WTC11 (cell line): ENCODE data around the gene SUPT5H. TPM values are rescaled to one million over a fixed set of nuclear protein-coding genes. Genes with fewer than 3 reads are reported as not detected.

Source experiments
- ATAC-seq: fragments of 200-7000 bp; cut with Tn5 transposase; 2 replicates; pipeline ENCODE4 v1.10.0; 2021; ENCODE audit warnings: mild to moderate bottlenecking, moderate library complexity
- CTCF ChIA-PET: fragments of 300-600 bp; sonication (Branson Sonifier 250); formaldehyde crosslinking; loops from one replicate; lab custom pipeline; 2021; ENCODE audit warnings: antibody characterized with exemption; lab: Charles Lee
- POLR2A ChIA-PET: fragments of 350-600 bp; sonication (Branson Sonifier 250); formaldehyde crosslinking; loops from one replicate; lab custom pipeline; 2021; ENCODE audit warnings: antibody characterized with exemption; lab: Charles Lee
- DNase-seq: peaks from one replicate; pipeline ENCODE4 v3.0.0; 2021; ENCODE audit warnings: low spot score
- H3K27ac Mint-ChIP-seq: 2 replicates; pipeline ENCODE4 v1.8.0; 2021; ENCODE audit warnings: mixed read lengths
- H3K27me3 Mint-ChIP-seq: 2 replicates; pipeline ENCODE4 v1.8.0; 2021; ENCODE audit warnings: low read depth, mild to moderate bottlenecking, moderate library complexity, mixed read lengths
- H3K36me3 Mint-ChIP-seq: 2 replicates; pipeline ENCODE4 v1.8.0; 2021; ENCODE audit warnings: mixed read lengths
- H3K4me1 Mint-ChIP-seq: 2 replicates; pipeline ENCODE4 v1.8.0; 2022; ENCODE audit warnings: mixed read lengths
- H3K4me3 Mint-ChIP-seq: 2 replicates; pipeline ENCODE4 v1.8.0; 2021; ENCODE audit warnings: mild to moderate bottlenecking, moderate library complexity, mixed read lengths
- H3K9me3 Mint-ChIP-seq: 2 replicates; pipeline ENCODE4 v1.8.0; 2021; ENCODE audit warnings: mixed read lengths
- CREB1 ChIP-seq: sonication (generic); formaldehyde crosslinking; IDR thresholded peaks from 2 replicates; pipeline ENCODE4 v1.8.0; 2023; ENCODE audit warnings: mild to moderate bottlenecking, missing genetic modification reagents
- CTCF ChIP-seq: fragments of 200-600 bp; IDR thresholded peaks from 2 replicates; pipeline ENCODE4 v1.8.0; 2022; ENCODE audit warnings: antibody characterized with exemption
- ETV6 ChIP-seq: sonication (generic); formaldehyde crosslinking; IDR thresholded peaks from 2 replicates; pipeline ENCODE4 v1.8.1; 2022; ENCODE audit warnings: mild to moderate bottlenecking, missing genetic modification reagents
- JUN ChIP-seq: sonication (generic); formaldehyde crosslinking; IDR thresholded peaks from 2 replicates; pipeline ENCODE4 v1.8.0; 2023; ENCODE audit warnings: mild to moderate bottlenecking, missing genetic modification reagents
- KAT7 ChIP-seq: sonication (generic); formaldehyde crosslinking; IDR thresholded peaks from 2 replicates; pipeline ENCODE4 v1.8.1; 2023; ENCODE audit warnings: missing genetic modification reagents, mild to moderate bottlenecking, borderline replicate concordance
- NFE2L1 ChIP-seq: sonication (generic); formaldehyde crosslinking; IDR thresholded peaks from 2 replicates; pipeline ENCODE4 v1.8.1; 2023; ENCODE audit warnings: missing genetic modification reagents
- SMAD3 ChIP-seq: sonication (generic); formaldehyde crosslinking; IDR thresholded peaks from 2 replicates; pipeline ENCODE4 v1.8.0; 2022; ENCODE audit warnings: missing genetic modification reagents, mild to moderate bottlenecking, borderline replicate concordance
- TCF7 ChIP-seq: sonication (generic); formaldehyde crosslinking; IDR thresholded peaks from 2 replicates; pipeline ENCODE4 v1.8.0; 2022; ENCODE audit warnings: mild to moderate bottlenecking, low read depth, missing genetic modification reagents, moderate library complexity
- TEAD1 ChIP-seq: sonication (generic); formaldehyde crosslinking; IDR thresholded peaks from 2 replicates; pipeline ENCODE4 v1.8.0; 2022; ENCODE audit warnings: mild to moderate bottlenecking, missing genetic modification reagents
- ZMAT4 ChIP-seq: fragments of 250-450 bp; sonication (Bioruptor Pico); IDR thresholded peaks from 2 replicates; pipeline ENCODE4 v1.9.0; 2021; ENCODE audit warnings: mild to moderate bottlenecking
- ZNF138 ChIP-seq: sonication (generic); formaldehyde crosslinking; conservative IDR thresholded peaks from 2 replicates; pipeline ENCODE4 v1.8.1; 2022; ENCODE audit warnings: mild to moderate bottlenecking, moderate library complexity, missing genetic modification reagents
- ZNF219 ChIP-seq: sonication (generic); formaldehyde crosslinking; IDR thresholded peaks from 2 replicates; pipeline ENCODE4 v1.8.0; 2023; ENCODE audit warnings: missing genetic modification reagents, mild to moderate bottlenecking, borderline replicate concordance
- ZNF263 ChIP-seq: sonication (generic); formaldehyde crosslinking; IDR thresholded peaks from 2 replicates; pipeline ENCODE4 v1.8.1; 2022; ENCODE audit warnings: low read depth, mild to moderate bottlenecking, moderate library complexity, missing genetic modification reagents
- ZNF512 ChIP-seq: sonication (generic); formaldehyde crosslinking; IDR thresholded peaks from 2 replicates; pipeline ENCODE4 v1.8.1; 2022; ENCODE audit warnings: missing genetic modification reagents, borderline replicate concordance
- total RNA-seq: library from RNA; stranded (reverse); gene quantifications from 3 replicates; pipeline ENCODE4 v1.2.3, GENCODE V29; 2021
- TF ChIP-seq, protein P1 (sequence below): sonication (generic); formaldehyde crosslinking; IDR thresholded peaks from 2 replicates; pipeline ENCODE4 v1.8.1; 2022; ENCODE audit warnings: mild to moderate bottlenecking, missing genetic modification reagents, moderate library complexity, borderline replicate concordance
- TF ChIP-seq, protein P2 (sequence below): fragments of 250-450 bp; sonication (Bioruptor Pico); IDR thresholded peaks from 2 replicates; pipeline ENCODE4 v1.9.0; 2021; ENCODE audit warnings: moderate library complexity, mild to moderate bottlenecking, inconsistent platforms, borderline replicate concordance
- TF ChIP-seq, protein P3 (sequence below): fragments of 250-450 bp; sonication (Bioruptor Pico); IDR thresholded peaks from 2 replicates; pipeline ENCODE4 v2.1.2; 2022; ENCODE audit warnings: mild to moderate bottlenecking, moderate library complexity

SUPT5H gene
- total RNA-seq, 1 experiment from 2014 or later, result 135 TPM

DNA sequence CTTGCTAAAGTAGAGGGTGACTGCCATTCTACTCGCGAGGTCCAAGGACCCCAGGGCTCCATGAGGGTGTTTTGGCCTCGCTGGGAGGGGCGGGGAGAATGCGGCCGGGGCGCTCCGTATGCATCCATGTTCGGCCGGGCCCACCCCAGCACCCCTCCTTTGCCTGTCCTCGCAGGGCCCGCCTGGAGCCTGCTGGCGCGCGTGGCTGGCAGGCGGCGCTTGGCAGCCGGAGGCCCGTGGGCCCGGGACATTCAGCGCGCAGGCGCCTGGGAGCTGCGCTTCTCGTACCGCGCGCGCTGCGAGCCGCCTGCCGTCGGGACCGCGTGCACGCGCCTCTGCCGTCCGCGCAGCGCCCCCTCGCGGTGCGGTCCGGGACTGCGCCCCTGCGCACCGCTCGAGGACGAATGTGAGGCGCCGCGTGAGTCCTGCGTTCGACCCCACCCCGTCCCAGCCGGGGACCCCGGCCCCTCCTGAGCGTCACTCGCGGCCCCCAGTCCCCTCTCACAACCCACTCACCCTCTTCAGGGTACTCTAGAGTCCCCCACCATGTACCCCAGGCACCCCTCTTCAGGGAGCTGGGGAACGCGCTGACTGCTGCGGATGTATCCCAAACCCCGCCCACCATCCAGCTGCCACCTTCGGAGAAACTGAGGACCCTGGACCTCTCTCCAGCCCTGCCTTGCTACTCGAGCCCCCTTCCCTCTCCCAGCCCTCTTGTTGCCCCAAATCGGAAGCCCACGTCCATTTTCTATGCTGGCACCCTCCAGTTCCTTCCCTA, 57.4 kb downstream of the SUPT5H start (continued):
- TF ChIP-seq ZNF512 (peak; percentile 92; the same call in 1 of the 2 replicates), ETV6 (CRISPR knock-in tag) (peak; percentile 100)

DNA sequence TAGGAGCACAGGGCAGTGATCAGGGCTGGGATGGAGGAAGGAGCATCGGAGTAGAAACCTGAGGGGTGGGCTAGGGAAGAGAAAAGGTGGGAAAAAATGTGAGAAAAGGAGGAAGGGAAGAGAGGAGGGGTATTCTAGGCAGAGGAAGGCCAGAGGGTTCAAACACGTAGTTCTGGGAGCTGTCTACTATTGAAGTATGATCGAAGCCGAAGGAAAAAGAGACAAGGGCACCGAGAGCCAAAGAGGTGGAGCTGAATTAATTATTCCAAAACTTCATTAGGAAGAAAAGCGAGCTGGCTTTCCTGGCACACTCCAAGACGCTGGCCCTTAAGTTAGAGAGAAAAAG, 61.2 kb downstream of the SUPT5H start:
- no peaks in the 10 kb centered on the region for H3K9me3 Mint-ChIP-seq
- POLR2A ChIA-PET, result interaction anchor here (0.6 to 0.9 kb wide), 2 partner anchors 9 to 327 kb away, joined by 3 to 4 read pairs; no protein-coding TSS in a partner anchor
- ATAC-seq (no peak), DNase-seq (no peak)
- peaks cover 10% of the 10 kb centered on the region for H3K4me1 Mint-ChIP-seq
- peaks cover 85% of the 10 kb centered on the region for H3K27me3 Mint-ChIP-seq
- H3K27ac Mint-ChIP-seq, result no peak overlapping the region
- CTCF ChIA-PET, result interaction anchor here (0.6 to 2.0 kb wide), 5 partner anchors 9 to 32 kb away, joined by 4 to 9 read pairs (median 5); partner anchors contain the start of gene SELENOV
- peaks cover 7% of the 10 kb centered on the region for H3K36me3 Mint-ChIP-seq
- TF ChIP-seq, protein P1, sequence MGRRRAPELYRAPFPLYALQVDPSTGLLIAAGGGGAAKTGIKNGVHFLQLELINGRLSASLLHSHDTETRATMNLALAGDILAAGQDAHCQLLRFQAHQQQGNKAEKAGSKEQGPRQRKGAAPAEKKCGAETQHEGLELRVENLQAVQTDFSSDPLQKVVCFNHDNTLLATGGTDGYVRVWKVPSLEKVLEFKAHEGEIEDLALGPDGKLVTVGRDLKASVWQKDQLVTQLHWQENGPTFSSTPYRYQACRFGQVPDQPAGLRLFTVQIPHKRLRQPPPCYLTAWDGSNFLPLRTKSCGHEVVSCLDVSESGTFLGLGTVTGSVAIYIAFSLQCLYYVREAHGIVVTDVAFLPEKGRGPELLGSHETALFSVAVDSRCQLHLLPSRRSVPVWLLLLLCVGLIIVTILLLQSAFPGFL, result no peak
- TF ChIP-seq KAT7 (CRISPR knock-in tag) (no peak), ETV6 (CRISPR knock-in tag) (no peak), TCF7 (CRISPR knock-in tag) (no peak), CTCF (no peak), CREB1 (CRISPR knock-in tag) (no peak), ZNF263 (CRISPR knock-in tag) (no peak), ZNF219 (CRISPR knock-in tag) (no peak), TEAD1 (CRISPR knock-in tag) (no peak), NFE2L1 (CRISPR knock-in tag) (no peak), ZNF138 (CRISPR knock-in tag) (no peak), JUN (CRISPR knock-in tag) (no peak), ZMAT4 (CRISPR knock-in tag) (no peak), SMAD3 (CRISPR knock-in tag) (no peak)
- TF ChIP-seq, protein P2, sequence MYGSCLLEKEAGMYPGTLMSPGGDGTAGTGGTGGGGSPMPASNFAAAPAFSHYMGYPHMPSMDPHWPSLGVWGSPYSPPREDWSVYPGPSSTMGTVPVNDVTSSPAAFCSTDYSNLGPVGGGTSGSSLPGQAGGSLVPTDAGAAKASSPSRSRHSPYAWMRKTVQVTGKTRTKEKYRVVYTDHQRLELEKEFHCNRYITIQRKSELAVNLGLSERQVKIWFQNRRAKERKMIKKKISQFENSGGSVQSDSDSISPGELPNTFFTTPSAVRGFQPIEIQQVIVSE (CRISPR knock-in tag), result no peak
- TF ChIP-seq, protein P3, sequence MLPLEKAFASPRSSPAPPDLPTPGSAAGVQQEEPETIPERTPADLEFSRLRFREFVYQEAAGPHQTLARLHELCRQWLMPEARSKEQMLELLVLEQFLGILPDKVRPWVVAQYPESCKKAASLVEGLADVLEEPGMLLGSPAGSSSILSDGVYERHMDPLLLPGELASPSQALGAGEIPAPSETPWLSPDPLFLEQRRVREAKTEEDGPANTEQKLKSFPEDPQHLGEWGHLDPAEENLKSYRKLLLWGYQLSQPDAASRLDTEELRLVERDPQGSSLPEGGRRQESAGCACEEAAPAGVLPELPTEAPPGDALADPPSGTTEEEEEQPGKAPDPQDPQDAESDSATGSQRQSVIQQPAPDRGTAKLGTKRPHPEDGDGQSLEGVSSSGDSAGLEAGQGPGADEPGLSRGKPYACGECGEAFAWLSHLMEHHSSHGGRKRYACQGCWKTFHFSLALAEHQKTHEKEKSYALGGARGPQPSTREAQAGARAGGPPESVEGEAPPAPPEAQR (CRISPR knock-in tag), result no peak
- H3K4me3 Mint-ChIP-seq, result peak overlapping the region; percentile 52
